Colonic mucosa (tissue), 4 donors: ENCODE results near the gene C10orf90. TPM values are rescaled to one million over a fixed set of nuclear protein-coding genes. Genes with fewer than 3 reads are reported as not detected.

ENCODE experiments used
- DNase-seq: peaks from one replicate; pipeline ENCODE4 v3.0.0-alpha.2; 2020
- H3K27ac ChIP-seq: fragments of 200-600 bp; one replicate; pipeline ENCODE4 v1.8.0; 2021
- H3K27me3 ChIP-seq: fragments of 200-600 bp; one replicate; pipeline ENCODE4 v1.8.0; 2021
- H3K36me3 ChIP-seq: fragments of 200-600 bp; one replicate; pipeline ENCODE4 v1.8.0; 2021
- H3K4me1 ChIP-seq: fragments of 200-600 bp; one replicate; pipeline ENCODE4 v1.8.0; 2021; ENCODE audit warnings: mild to moderate bottlenecking
- H3K4me3 ChIP-seq: fragments of 200-600 bp; one replicate; pipeline ENCODE4 v1.8.0; 2021
- H3K9ac ChIP-seq, 2 donors: one replicate each; pipeline ENCODE4 v1.7.0; 2013; ENCODE audit warnings: control low read depth in 2 of 2, low read depth in 2 of 2, low read length in 2 of 2
- H3K9me3 ChIP-seq: fragments of 200-600 bp; one replicate; pipeline ENCODE4 v1.8.0; 2021
- CTCF ChIP-seq: fragments of 200-600 bp; IDR thresholded peaks from one replicate; pipeline ENCODE4 v1.8.0; 2022; ENCODE audit warnings: antibody characterized with exemption, mild to moderate bottlenecking
- intact Hi-C: fragments of 100-400 bp; cut with DNase I; formaldehyde crosslinking; loops from one replicate; pipeline ENCODE4 v1.14.1; 2022
- total RNA-seq, 2 donors: library from RNA; stranded (reverse); fragmentation: NEBNext Ultra II Directional in 1 of 2; extraction: Animal tissue kit (Norgen Biotek cat#: 25700) in 1 of 2; gene quantifications; one replicate each; pipeline ENCODE4 v1.2.1, GENCODE V29; 2021
- donor health status: healthy.
- donor health status: DM: no; HTN: no; CAD: no.
- donor health status: DM: no; HTN: no; CAD: no.

C10orf90 gene
- total RNA-seq, 2 donors from 2014 or later = not detected

GRCh38 chr10:126523071-126523470 lies 147.4 kb downstream of the C10orf90 start:
- Histone ChIP-seq H3K4me3 (no peak overlapping the region), H3K4me1 (no peaks in the 10 kb centered on the region), H3K9me3 (no peaks in the 10 kb centered on the region), H3K27me3 (no peaks in the 10 kb centered on the region), H3K36me3 (no peaks in the 10 kb centered on the region), H3K27ac (no peak overlapping the region), H3K9ac (no peak overlapping the region)
- no peak for DNase-seq
- no peak for TF ChIP-seq CTCF
- intact Hi-C loops = no loop called here

GRCh38 chr10:126521399-126521798 lies 149.1 kb downstream of the C10orf90 start:
- Histone ChIP-seq H3K4me1 (no peaks in the 10 kb centered on the region), H3K27ac (no peak overlapping the region), H3K9me3 (no peaks in the 10 kb centered on the region), H3K4me3 (no peak overlapping the region), H3K9ac (no peak overlapping the region), H3K27me3 (no peaks in the 10 kb centered on the region), H3K36me3 (no peaks in the 10 kb centered on the region)
- no peak for TF ChIP-seq CTCF
- DNase-seq = no peak
- intact Hi-C loops = no loop called here

- Histone ChIP-seq H3K4me3 (no peak overlapping the region), H3K27ac (no peak overlapping the region), H3K9me3 (no peaks in the 10 kb centered on the region), H3K4me1 (no peaks in the 10 kb centered on the region), H3K9ac (no peak overlapping the region), H3K27me3 (no peaks in the 10 kb centered on the region), H3K36me3 (no peaks in the 10 kb centered on the region)
- intact Hi-C loops = no loop called here
- DNase-seq = no peak
- no peak for TF ChIP-seq CTCF
Observed at GRCh38 chr10:126520751-126521317, 149.7 kb downstream of the C10orf90 start.

GRCh38 chr10:126519992-126520391 lies 150.5 kb downstream of the C10orf90 start:
- no peaks in the 10 kb centered on the region for H3K36me3 ChIP-seq
- intact Hi-C loops = no loop called here
- no peak overlapping the region for H3K9ac ChIP-seq
- H3K9me3 ChIP-seq = no peaks in the 10 kb centered on the region
- no peaks in the 10 kb centered on the region for H3K4me1 ChIP-seq
- no peak for DNase-seq
- no peak overlapping the region for H3K27ac ChIP-seq
- H3K27me3 ChIP-seq = no peaks in the 10 kb centered on the region
- no peak for TF ChIP-seq CTCF
- H3K4me3 ChIP-seq = no peak overlapping the region

GRCh38 chr10:126519185-126519584 lies 151.3 kb downstream of the C10orf90 start:
- no peak for TF ChIP-seq CTCF

More at GRCh38 chr10:126519185-126519584, 151.3 kb downstream of the C10orf90 start:
- H3K4me1 ChIP-seq = no peaks in the 10 kb centered on the region
- no peaks in the 10 kb centered on the region for H3K9me3 ChIP-seq
- intact Hi-C loops = no loop called here
- no peak overlapping the region for H3K27ac ChIP-seq
- no peaks in the 10 kb centered on the region for H3K36me3 ChIP-seq
- no peak overlapping the region for H3K4me3 ChIP-seq
- DNase-seq = no peak
- H3K27me3 ChIP-seq = no peaks in the 10 kb centered on the region
- H3K9ac ChIP-seq = no peak overlapping the region
